Stimulated activated CD4-positive, alpha-beta T cell treated with anti-CD3 and anti-CD28 coated beads, Interleukin-1b, Interleukin-23, amount 100 ng/mL, for 48 hours (primary cell): Measurements from ENCODE around the gene ZBTB12.
"Not testable (repeated sequence)": the region's sequence is repeated elsewhere in the genome, so short reads cannot be mapped to it uniquely, and the experiment has no call there.

ENCODE experiments used
- DNase-seq: peaks from one replicate; pipeline ENCODE4 v3.0.0-alpha.2; 2020

The ZBTB12 gene

DNA sequence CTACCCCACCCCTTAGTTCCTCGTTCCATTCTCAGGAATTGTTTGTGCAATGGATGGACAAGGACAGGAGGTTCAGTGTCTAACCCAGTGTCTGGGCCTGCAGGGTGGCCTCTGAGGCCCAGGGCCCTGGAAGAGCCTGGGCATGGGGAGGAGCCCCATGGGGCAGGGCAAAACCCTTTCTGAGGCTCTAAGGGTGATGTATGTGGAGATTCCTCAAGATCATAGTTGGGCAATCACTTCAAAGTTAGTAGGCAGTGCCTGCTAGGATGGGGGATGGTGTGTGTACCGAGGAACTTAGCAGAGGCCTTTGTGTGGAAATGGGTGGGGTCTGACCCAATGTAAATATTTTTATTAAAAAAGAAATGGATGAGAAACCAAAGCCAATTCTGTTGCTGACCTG, 18.9 kb upstream of the ZBTB12 start:
- no peak for DNase-seq

DNA sequence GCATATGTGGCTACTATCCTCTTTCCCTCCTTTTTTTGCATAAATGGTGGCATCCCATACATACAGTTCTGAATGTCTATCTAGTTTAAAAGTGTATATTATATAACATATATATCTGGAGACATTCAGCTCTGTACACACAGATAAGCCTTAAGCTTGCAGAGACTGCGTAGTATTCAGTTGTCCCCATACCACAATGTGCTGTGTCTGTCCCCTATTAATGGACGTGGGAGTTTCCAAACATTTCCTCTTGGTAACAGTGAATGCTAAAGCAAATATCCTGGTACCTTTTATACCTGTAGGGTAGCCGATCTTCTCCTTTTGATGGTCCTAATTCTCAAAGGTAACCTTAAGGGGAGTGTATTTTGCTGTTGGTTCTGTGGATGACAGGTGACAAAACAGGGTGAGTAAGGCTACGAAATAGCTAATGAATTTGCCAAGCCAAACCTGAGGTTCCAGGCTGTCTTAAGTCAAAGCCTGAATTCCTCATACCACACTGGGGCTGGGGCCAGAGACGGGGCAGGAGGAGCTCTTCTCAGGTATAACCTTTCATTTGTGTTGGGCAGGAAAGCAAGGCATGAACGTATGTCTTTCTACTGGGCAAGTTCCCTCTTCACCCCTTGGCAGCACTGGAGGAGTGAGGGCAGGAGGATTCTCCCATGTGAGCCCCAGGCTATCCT, 17.9 kb upstream of the ZBTB12 start:
- no peak for DNase-seq

DNA sequence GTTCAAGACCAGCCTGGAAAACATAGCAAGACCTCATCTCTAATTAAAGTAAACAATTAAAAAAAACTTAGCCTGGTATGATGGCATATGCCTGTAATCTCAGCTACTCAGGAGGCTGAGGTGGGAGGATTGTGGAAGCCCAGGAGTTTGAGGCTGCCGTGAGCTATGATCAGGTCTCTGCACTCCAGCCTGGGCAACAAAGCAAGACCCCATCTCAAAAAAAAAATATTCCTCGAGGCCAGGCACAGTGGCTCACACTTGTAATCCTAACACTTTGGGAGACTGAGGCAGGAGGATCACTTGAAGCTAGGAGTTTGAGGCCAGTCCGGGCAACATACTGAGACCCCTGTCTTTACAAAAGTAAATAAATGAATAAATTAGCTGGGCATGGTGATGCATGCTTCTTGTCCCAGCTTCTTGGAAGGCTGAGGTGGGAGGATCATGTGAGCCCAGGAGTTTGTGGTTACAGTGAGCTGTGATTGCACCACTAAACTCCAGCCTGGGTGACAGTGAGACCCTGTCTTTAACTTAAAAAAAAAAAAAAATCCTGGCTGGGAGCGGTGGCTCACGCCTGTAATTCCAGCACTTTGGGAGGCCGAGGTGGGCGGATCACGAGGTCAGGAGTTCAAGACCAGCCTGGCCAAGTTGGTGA, 16.3 kb upstream of the ZBTB12 start:
- no peak for DNase-seq

GRCh38 chr6:31915756-31916155, 13.9 kb upstream of the ZBTB12 start:
- no peak for DNase-seq

DNA sequence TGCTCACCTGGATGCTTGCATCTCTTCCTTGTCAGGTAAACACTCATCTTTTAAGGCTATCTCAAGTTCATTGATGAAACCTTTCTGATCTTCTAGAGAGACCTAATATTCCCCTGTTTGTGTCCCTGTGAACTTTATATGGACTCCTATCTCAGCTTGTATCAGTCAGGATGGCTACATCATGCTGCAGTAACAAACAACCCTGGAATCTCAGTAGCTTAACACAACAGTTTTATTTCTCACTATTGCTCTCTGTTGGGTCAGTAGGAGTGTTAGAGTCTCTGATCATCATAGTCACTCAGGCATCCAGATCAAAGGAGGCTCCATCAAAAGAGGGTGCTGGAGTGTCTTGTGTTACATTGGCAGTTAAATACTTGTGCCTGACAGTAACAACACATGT, 13.5 kb upstream of the ZBTB12 start:
- DNase-seq: no peak

- DNase-seq: no peak
These were observed 10.1 kb upstream of the ZBTB12 start for GRCh38 chr6:31911826-31912585.

- DNase-seq: not testable (repeated sequence)
These were observed 7.4 kb upstream of the ZBTB12 start for GRCh38 chr6:31909298-31909697.

DNA sequence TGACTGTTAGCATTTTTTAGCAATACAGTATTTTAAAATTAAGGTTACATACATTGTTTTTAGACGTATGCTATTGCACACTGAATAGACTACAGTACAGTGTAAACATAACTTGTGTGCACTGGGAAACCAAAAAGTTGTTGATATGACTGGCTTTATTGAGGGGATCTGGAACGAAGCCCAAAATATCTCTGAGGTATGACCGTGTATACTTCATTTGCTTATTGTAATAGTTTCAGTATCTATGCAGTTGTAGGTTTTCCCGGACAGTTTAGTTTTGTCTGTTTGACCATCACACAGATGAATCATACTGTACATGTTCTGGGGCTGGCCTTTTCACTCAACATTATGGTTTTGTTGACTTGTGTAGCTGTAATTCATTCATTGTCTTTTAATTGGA, 6.9 kb upstream of the ZBTB12 start:
- no peak for DNase-seq

DNA sequence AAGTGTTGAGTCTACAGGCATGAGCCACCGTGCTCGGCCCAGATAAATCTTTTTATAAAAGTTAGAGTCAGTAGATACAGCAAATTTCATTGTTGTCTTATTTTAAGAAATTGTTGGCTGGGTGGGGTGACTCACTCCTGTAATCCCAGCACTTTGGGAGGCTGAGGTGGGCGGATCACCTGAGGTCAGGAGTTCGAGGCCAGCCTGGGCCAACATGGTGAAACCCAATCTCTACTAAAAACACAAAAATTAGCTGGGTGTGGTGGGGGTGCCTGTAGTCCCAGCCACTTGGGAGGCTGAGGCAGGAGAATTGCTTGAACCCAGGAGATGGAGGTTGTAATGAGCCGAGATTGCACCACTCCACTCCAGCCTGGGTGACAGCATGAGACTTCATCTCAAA, 6.4 kb upstream of the ZBTB12 start:
- not testable (repeated sequence) for DNase-seq

- DNase-seq: no peak
These were observed 5.4 kb upstream of the ZBTB12 start for GRCh38 chr6:31907158-31907813.

DNA sequence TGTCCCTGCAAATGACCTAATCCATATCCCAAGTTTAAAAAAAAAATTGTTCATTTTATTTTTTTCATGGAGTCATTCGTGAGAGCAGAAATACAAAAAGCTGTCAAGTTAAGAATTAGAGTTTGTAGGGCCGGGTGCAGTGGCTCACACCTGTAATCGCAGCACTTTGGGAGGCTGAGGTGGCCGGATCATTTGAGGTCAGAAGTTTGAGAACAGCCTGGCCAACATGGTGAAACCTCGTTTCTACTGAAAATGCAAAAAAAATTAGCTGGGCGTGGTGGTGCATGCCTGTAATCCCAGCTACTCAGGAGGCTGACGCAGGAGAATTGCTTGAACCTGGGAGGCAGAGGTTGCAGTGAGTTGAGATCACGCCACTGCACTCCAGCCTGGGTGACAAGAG, 4.8 kb upstream of the ZBTB12 start:
- not testable (repeated sequence) for DNase-seq

DNA sequence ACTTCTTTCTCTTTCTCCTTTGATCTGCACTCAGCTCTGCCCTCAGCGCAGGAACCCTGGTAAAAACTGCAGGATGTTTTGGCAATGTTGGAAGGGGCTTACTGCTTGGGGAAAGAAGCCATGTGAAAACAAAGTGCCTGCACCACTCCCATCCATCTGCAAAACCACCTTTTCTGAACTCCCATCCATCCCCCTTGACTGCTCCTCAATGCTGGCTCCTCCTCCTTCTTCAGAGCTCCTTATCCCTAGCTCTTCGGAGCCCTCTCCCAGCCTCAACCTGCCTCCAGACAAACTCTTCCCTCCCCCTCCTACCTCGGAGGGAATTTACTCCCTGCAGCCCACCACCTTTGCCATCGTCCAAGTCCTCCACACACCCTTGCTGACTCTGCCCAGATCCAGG, 4.2 kb upstream of the ZBTB12 start:
- DNase-seq: no peak

DNA sequence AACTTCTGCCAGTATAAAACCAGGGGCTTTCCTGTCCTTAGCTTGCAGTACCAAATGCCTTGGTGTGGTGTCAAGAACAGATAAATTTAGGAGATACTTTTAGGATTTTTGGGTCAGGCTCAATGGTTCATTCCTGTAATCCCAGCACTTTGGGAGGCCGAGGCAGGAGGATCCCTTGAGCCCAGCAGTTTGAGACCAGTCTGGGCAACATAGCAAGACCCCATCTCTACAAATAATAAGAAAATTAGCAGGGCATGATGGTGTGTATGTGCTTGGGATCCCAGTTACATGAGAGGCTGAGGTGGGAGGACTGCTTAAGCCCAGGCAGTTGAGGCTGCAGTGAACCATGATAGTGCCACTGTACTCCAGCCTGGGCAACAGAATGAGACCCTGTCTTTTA, 3.2 kb upstream of the ZBTB12 start:
- DNase-seq: no peak

GRCh38 chr6:31903957-31904356, 2.1 kb upstream of the ZBTB12 start:
- no peak for DNase-seq

- DNase-seq: peak; percentile 65
These were observed 402 bp downstream of the ZBTB12 start for GRCh38 chr6:31901415-31901952.

- DNase-seq: no peak
These were observed 920 bp downstream of the ZBTB12 start for GRCh38 chr6:31900917-31901414.

DNA sequence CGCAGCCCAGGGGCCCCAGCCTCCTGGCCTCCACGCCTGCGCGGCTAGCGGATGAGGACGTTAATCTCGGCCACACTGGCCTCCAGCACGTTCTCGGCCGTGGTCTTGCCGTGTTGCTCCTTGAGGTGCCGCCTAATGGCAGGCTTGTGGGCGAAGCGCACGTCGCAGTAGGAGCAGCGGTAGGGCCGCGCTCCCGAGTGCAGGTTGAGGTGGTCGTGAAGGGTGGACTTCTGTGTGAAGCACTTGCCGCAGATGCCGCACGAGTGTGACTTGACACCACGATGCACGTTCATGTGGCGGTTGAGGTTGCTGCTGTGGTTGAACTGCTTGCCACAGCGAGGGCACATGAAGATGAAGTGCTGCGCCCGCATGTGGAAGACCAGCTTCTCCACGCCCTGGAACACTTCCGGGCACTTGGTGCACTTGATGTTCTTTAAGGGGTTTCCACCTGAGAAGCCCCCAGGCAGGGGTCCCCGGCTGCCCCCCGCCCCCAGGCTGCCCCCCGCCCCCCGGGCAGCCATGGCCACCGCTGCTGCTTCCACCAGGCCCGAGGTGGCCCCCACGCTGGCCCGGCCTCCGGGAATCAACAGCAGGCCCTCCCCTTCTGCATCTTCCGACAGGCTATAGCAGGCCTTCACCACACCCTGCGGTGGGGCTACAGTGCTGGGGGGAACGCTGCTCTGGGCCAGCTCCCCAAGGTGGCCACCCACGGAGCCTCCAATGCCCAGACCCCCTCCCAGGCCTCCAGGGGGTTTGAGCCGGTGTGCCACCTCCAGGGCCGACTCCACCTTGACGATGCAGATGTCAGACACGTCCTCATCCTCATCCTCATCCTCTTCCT, 1.8 kb downstream of the ZBTB12 start:
- no peak for DNase-seq

DNA sequence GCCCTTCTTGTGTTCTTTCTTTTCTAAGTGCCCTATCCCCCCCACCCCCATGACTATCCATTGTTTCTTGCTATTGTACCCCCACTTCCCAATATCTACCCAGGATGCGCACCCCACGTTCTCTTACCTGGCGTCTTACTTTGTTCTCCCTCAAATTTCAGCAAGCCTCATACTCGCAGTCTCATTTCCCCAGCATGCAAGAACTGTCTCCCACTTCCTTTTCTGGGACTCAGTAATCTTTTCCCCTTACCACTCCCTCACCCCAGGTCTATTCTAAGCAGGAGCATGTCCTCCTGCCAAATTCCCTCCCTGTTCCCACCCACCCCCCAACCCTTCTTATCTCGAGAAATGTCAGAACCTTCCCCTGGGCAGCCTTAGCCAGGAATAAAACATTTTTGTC, 2.7 kb downstream of the ZBTB12 start:
- DNase-seq: no peak

DNA sequence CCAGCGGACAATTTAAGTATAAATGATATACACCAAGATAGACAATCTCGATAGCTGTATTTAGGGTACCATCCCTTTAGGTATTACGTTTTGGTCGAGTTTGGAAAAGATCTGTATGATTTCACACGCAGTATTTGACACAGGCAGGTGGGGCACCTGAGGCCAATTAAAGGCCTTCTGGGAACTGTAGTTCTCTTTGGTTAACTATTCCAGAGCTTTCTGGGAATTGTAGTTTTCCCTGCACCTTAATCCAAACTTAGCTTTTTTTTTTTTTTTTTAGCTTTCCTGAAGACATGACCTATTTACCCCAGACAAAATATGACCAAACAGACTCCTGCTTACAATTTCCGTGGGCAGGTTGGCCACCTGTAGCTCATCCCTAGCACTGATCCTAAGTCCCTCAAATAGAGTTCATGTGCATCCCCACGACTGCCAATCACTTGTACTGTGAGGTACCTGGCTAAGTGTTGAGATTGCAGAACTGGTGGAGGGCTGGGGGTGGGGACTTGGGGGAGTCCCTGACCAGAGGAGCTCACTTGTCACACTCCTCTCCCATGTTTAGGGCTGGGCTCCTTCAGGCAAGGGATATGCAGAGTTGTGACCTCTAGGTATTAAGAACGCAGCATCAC, 3.4 kb downstream of the ZBTB12 start:
- DNase-seq: no peak

DNA sequence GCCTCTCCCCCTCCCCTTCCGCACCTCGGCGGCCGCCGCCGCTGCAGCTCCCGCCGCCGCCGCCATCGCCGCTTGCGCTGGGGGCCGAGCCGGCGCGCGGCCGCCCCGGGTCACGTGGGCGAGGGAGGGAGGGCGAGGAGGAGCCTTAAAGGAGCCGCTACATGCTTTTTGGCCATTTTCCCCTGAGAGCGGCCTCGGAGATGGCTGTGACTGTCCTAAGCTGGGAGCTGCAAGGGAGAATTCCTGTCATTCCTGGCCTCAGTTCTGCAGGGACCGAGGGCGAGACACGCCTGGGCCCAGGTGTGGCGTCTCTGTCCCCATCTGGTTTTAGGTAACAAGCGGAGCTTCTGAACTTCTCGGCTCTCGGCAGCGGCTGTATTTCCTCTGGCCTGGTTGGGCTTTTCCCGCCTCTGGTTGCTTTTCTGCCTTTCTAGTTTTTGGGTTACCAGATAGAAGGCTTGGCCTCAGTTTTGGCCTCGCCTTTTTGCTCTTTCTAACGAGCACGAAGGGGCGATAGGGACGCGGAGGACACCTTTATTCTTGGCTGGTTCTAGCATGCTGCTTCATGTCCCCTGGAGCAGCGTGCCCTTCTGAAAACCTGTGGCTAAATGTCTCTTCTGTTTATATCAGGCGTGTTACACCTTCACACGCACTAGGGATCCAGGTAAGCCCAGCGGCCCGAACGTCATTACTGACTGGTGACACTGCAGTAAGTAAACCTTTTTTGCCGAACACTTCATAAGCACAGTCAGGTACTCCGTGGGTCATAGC, 4.1 kb downstream of the ZBTB12 start, which contains the start of gene EHMT2:
Gene EHMT2, minus strand, starts transcription at position 87 of the 771 bp plus-strand sequence. Its CDS starts 21 bp downstream, at position 66.
- peak; percentile 85 for DNase-seq
